Pons (tissue), 1 donor: ENCODE results near the gene WBP11.

Experiments used
- DNase-seq: peaks from one replicate; pipeline ENCODE4 v3.0.0-alpha.2; 2016; ENCODE audit warnings: low spot score

WBP11 gene

GRCh38 chr12:14824012-14824634, 20.8 kb upstream of the WBP11 start:
- DNase-seq = no peak

- DNase-seq = no peak
Measured at GRCh38 chr12:14814014-14814413, 10.7 kb upstream of the WBP11 start, which contains the start of gene SMCO3. Gene SMCO3 (minus strand): TSS chr12:14814182. CDS start chr12:14806680, 7,502 bp downstream.

- no peak for DNase-seq
Measured at GRCh38 chr12:14811486-14811885, 8.2 kb upstream of the WBP11 start.

- DNase-seq = no peak
Measured at GRCh38 chr12:14810953-14811483, 7.7 kb upstream of the WBP11 start.

GRCh38 chr12:14810167-14810952, 7.1 kb upstream of the WBP11 start:
- DNase-seq = no peak

- no peak for DNase-seq
Measured at GRCh38 chr12:14803830-14804160, 517 bp upstream of the WBP11 start.

GRCh38 chr12:14802721-14803010, 612 bp downstream of the WBP11 start:
- peak; percentile 36 for DNase-seq

GRCh38 chr12:14802247-14802646, 1.0 kb downstream of the WBP11 start:
- DNase-seq = no peak

GRCh38 chr12:14795028-14795448, 8.2 kb downstream of the WBP11 start:
- DNase-seq = no peak

- DNase-seq = no peak
Measured at GRCh38 chr12:14785568-14785967, 17.7 kb downstream of the WBP11 start.

GRCh38 chr12:14784471-14784870, 18.8 kb downstream of the WBP11 start:
- peak; percentile 49 for DNase-seq

- DNase-seq = no peak
Measured at GRCh38 chr12:14782756-14783155, 20.5 kb downstream of the WBP11 start.

GRCh38 chr12:14781563-14781962, 21.7 kb downstream of the WBP11 start:
- DNase-seq = no peak

GRCh38 chr12:14780859-14781258, 22.4 kb downstream of the WBP11 start:
- DNase-seq = peak; percentile 50

- no peak for DNase-seq
Measured at GRCh38 chr12:14779834-14780233, 23.4 kb downstream of the WBP11 start.

GRCh38 chr12:14777271-14777670, 26.0 kb downstream of the WBP11 start:
- peak; percentile 43 for DNase-seq

GRCh38 chr12:14776236-14776961, 26.9 kb downstream of the WBP11 start:
- peak; percentile 24 for DNase-seq

GRCh38 chr12:14775636-14775980, 27.7 kb downstream of the WBP11 start:
- peak; percentile 28 for DNase-seq

GRCh38 chr12:14774906-14775635, 28.2 kb downstream of the WBP11 start:
- peak; percentile 44 for DNase-seq

GRCh38 chr12:14774074-14774905, 29.0 kb downstream of the WBP11 start:
- peak; percentile 98 for DNase-seq

- DNase-seq = no peak
Measured at GRCh38 chr12:14773685-14774073, 29.6 kb downstream of the WBP11 start.
